ENCODE data around the gene MECR. TPM values are rescaled to one million over a fixed set of nuclear protein-coding genes. Genes with fewer than 3 reads are reported as not detected.

The MECR gene
- total RNA-seq, 2 donors from 2014 or later, result 14.3 to 20.6 TPM

GRCh38 chr1:29183287-29183686 is 47.4 kb downstream of the MECR start:
- no peak for DNase-seq
- intact Hi-C loops (cut with DNase I, micrococcal nuclease), result no loop called here
- no peak for ATAC-seq

GRCh38 chr1:29181413-29182225 is 49.1 kb downstream of the MECR start, which contains the start of gene SRSF4:
SRSF4 (minus strand) TSS chr1:29181900; CDS start chr1:29181752, 148 bp downstream.
- ATAC-seq (peak; percentile 89), DNase-seq (peak; percentile 99)
- intact Hi-C loops (cut with DNase I, micrococcal nuclease), result no loop called here

- ATAC-seq, result peak; percentile 55
- intact Hi-C loops (cut with DNase I, micrococcal nuclease), result no loop called here
- peak in 1 of 2 donors; percentile 36 for DNase-seq
These were observed 50.0 kb downstream of the MECR start for GRCh38 chr1:29180497-29181412.

GRCh38 chr1:29179641-29180184 is 51.0 kb downstream of the MECR start:
- intact Hi-C loops (cut with DNase I, micrococcal nuclease), result no loop called here
- ATAC-seq, result no peak
- no peak for DNase-seq

- no peak for DNase-seq
- intact Hi-C loops (cut with DNase I, micrococcal nuclease), result no loop called here
- ATAC-seq, result no peak
These were observed 53.6 kb downstream of the MECR start for GRCh38 chr1:29177022-29177705.

GRCh38 chr1:29176576-29176975 is 54.2 kb downstream of the MECR start:
- DNase-seq (no peak), ATAC-seq (no peak)
- intact Hi-C loops (cut with DNase I, micrococcal nuclease), result no loop called here

- DNase-seq, result no peak
- intact Hi-C loops (cut with DNase I, micrococcal nuclease), result no loop called here
- no peak for ATAC-seq
These were observed 58.3 kb downstream of the MECR start for GRCh38 chr1:29172415-29172939.

GRCh38 chr1:29171521-29171920 is 59.2 kb downstream of the MECR start:
- intact Hi-C loops (cut with DNase I, micrococcal nuclease), result no loop called here
- ATAC-seq (no peak), DNase-seq (no peak)

- intact Hi-C loops (cut with DNase I, micrococcal nuclease), result no loop called here
- DNase-seq (no peak), ATAC-seq (peak; percentile 29)
These were observed 59.6 kb downstream of the MECR start for GRCh38 chr1:29171089-29171488.

GRCh38 chr1:29169976-29170375 is 60.8 kb downstream of the MECR start:
- no peak for ATAC-seq
- intact Hi-C loops (cut with DNase I, micrococcal nuclease), result no loop called here

GRCh38 chr1:29167904-29168303 is 62.8 kb downstream of the MECR start:
- intact Hi-C loops (cut with DNase I, micrococcal nuclease), result no loop called here
- no peak for ATAC-seq
- DNase-seq, result no peak

More at GRCh38 chr1:29169976-29170375, 60.8 kb downstream of the MECR start:
- no peak for DNase-seq

- no peak for DNase-seq
- intact Hi-C loops (cut with DNase I, micrococcal nuclease), result no loop called here
- peak; percentile 76 for ATAC-seq
These were observed 64.3 kb downstream of the MECR start for GRCh38 chr1:29166291-29166878.

GRCh38 chr1:29164588-29164987 is 66.1 kb downstream of the MECR start:
- intact Hi-C loops (cut with DNase I, micrococcal nuclease), result no loop called here
- DNase-seq (no peak), ATAC-seq (no peak)

- intact Hi-C loops (cut with DNase I, micrococcal nuclease), result no loop called here
- ATAC-seq, result peak; percentile 48
- no peak for DNase-seq
These were observed 68.1 kb downstream of the MECR start for GRCh38 chr1:29162476-29163138.

- intact Hi-C loops (cut with DNase I, micrococcal nuclease), result no loop called here
- ATAC-seq (peak; percentile 64), DNase-seq (no peak)
These were observed 68.7 kb downstream of the MECR start for GRCh38 chr1:29162025-29162424.

- DNase-seq (no peak), ATAC-seq (no peak)
- intact Hi-C loops (cut with DNase I, micrococcal nuclease), result no loop called here
These were observed 71.0 kb downstream of the MECR start for GRCh38 chr1:29159773-29160172.

- intact Hi-C loops (cut with DNase I, micrococcal nuclease), result no loop called here
- ATAC-seq, result no peak
- no peak for DNase-seq
These were observed 73.5 kb downstream of the MECR start for GRCh38 chr1:29157269-29157601.

Data from left colon (tissue), 2 donors.